Measurements from ENCODE around the gene DCTN4.

GRCh38 chr5:150706776-150707390, 51.9 kb downstream of the DCTN4 start:
- TF ChIP-seq CTCF (conservative IDR thresholded peaks at IDR 0.05; ENCODE audit: low read depth in 2 of 2) (no peak), POLR2AphosphoS5 (IDR thresholded peaks at IDR 0.05; ENCODE audit: low read depth) (no peak), EZH2 (IDR thresholded peaks at IDR 0.05; ENCODE audit: low read depth, unreplicated experiment) (no peak), EZH2phosphoT487 (IDR thresholded peaks at IDR 0.05; ENCODE audit: unreplicated experiment) (no peak), REST (IDR thresholded peaks at IDR 0.05; ENCODE audit: unreplicated experiment) (no peak), NANOG (IDR thresholded peaks at IDR 0.05; ENCODE audit: borderline replicate concordance) (no peak), JUNB (IDR thresholded peaks at IDR 0.05; ENCODE audit: unreplicated experiment) (no peak), CREB1 (CRISPR knock-in tag; IDR thresholded peaks at IDR 0.05; ENCODE audit: low read depth) (no peak), ZNF114 (CRISPR knock-in tag; IDR thresholded peaks at IDR 0.05) (no peak), ETS1 (IDR thresholded peaks at IDR 0.05) (no peak), ZNF331 (CRISPR knock-in tag; IDR thresholded peaks at IDR 0.05; ENCODE audit: low read depth) (no peak), ZNF462 (CRISPR knock-in tag; IDR thresholded peaks at IDR 0.05) (no peak), STAT1 (IDR thresholded peaks at IDR 0.05; ENCODE audit: unreplicated experiment) (no peak)
